SJCRH30 (cell line): ENCODE data around the gene OTOA. TPM values are rescaled to one million over a fixed set of nuclear protein-coding genes. Genes with fewer than 3 reads are reported as not detected.
"Not testable (repeated sequence)": the region's sequence is repeated elsewhere in the genome, so short reads cannot be mapped to it uniquely, and the experiment has no call there.

Experiments
- DNase-seq, 2 experiments: peaks; one replicate each; pipeline ENCODE4 v3.0.0-alpha.2; 2015 to 2020
- H3K27ac ChIP-seq: fragments of 250-450 bp; sonication (Bioruptor Pico); 2 replicates; pipeline ENCODE4 v1.5.1; 2020; ENCODE audit warnings: mild to moderate bottlenecking, moderate library complexity
- H3K27me3 ChIP-seq: fragments of 250-450 bp; sonication (Bioruptor Pico); 2 replicates; pipeline ENCODE4 v1.5.1; 2020; ENCODE audit warnings: mild to moderate bottlenecking, moderate library complexity
- H3K36me3 ChIP-seq: fragments of 250-450 bp; sonication (Bioruptor Pico); 2 replicates; pipeline ENCODE4 v1.5.1; 2020; ENCODE audit warnings: mild to moderate bottlenecking, moderate library complexity
- H3K4me1 ChIP-seq: fragments of 250-450 bp; sonication (Bioruptor Pico); 2 replicates; pipeline ENCODE4 v1.5.1; 2020; ENCODE audit warnings: mild to moderate bottlenecking, moderate library complexity
- H3K4me3 ChIP-seq: fragments of 250-450 bp; sonication (Bioruptor Pico); 2 replicates; pipeline ENCODE4 v1.5.1; 2020; ENCODE audit warnings: mild to moderate bottlenecking, moderate library complexity
- H3K9me3 ChIP-seq: fragments of 250-450 bp; sonication (Bioruptor Pico); replicated peaks from 2 replicates; pipeline ENCODE4 v1.5.1; 2020; ENCODE audit warnings: mild to moderate bottlenecking, moderate library complexity
- total RNA-seq: library from RNA; depleted of rRNA; stranded (reverse); fragments of >200 nt; shearing (Covaris generic); gene quantifications from 2 replicates; pipeline ENCODE4 v1.2.3, GENCODE V29; 2014

OTOA gene
- total RNA-seq, 1 experiment from 2014 or later = not detected

GRCh38 chr16:21649826-21650406, 13.9 kb upstream of the OTOA start:
- not testable (repeated sequence) for DNase-seq, H3K4me3 ChIP-seq, H3K4me1 ChIP-seq, H3K27ac ChIP-seq, H3K9me3 ChIP-seq, H3K27me3 ChIP-seq, H3K36me3 ChIP-seq

- Histone ChIP-seq H3K27me3 (no peaks in the 10 kb centered on the region), H3K9me3 (no peaks in the 10 kb centered on the region), H3K4me1 (no peaks in the 10 kb centered on the region), H3K4me3 (no peak overlapping the region), H3K36me3 (peaks cover 6% of the 10 kb centered on the region; the same call in 1 of the 2 replicates), H3K27ac (no peak overlapping the region)
- no peak for DNase-seq
These were observed 13.2 kb upstream of the OTOA start for GRCh38 chr16:21650521-21650920.

- no peak overlapping the region for H3K4me3 ChIP-seq
- peaks cover 7% of the 10 kb centered on the region for H3K36me3 ChIP-seq
- no peaks in the 10 kb centered on the region for H3K4me1 ChIP-seq
- H3K27ac ChIP-seq = no peak overlapping the region
- no peak for DNase-seq
- no peaks in the 10 kb centered on the region for H3K27me3 ChIP-seq
- H3K9me3 ChIP-seq = no peaks in the 10 kb centered on the region
These were observed 12.3 kb upstream of the OTOA start for GRCh38 chr16:21651515-21651914.

DNA sequence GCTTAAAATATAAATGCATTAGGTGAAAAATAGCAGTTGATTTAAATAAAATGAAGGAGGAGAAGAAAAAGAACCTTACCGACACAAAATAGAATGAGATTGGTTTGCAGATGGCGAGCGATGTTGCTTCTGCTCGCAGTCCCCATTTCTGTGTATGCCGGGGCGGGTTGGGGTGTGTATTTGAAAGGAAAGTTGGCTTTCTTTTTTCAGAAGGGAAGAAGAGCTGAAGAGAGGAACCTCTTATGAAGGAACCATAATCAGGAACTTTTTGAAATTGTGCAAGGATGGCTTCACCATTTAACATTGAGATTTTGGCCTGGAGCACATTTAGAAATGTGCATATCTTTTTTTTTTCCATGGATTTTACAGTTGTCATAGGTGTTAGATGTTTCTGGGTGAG, 11.3 kb upstream of the OTOA start, which contains the start of gene IGSF6:
Gene IGSF6 (minus strand): TSS at position 156 of the 400 bp plus-strand sequence. CDS start 10 bp downstream, at position 146.
- Histone ChIP-seq H3K27me3 (no peaks in the 10 kb centered on the region), H3K36me3 (peaks cover 9% of the 10 kb centered on the region), H3K4me1 (no peaks in the 10 kb centered on the region), H3K27ac (no peak within 1 kb of the TSS), H3K9me3 (no peaks in the 10 kb centered on the region), H3K4me3 (no peak within 1 kb of the TSS)
- DNase-seq = no peak

DNA sequence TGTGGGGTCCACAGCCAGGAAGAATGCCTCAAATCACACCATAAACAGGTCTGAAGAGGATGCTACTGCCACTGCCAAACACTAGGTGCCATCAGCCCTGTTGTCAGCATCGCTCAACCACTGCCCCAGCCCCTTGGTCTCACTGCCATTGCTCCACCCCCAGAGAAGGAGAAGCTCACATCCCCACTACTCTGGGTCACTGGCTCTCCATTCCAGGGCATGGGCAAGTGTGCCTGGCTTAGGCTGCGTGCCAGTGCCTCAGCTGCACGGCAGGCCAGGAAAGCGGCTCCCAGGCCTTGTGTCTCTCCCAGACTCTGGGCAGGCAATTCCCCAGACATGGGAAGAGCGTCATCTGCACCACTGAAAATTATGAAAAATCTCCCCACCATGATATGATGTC, 10.2 kb upstream of the OTOA start:
- Histone ChIP-seq H3K27ac (no peak overlapping the region), H3K9me3 (no peaks in the 10 kb centered on the region), H3K4me3 (no peak overlapping the region), H3K4me1 (no peaks in the 10 kb centered on the region), H3K36me3 (peaks cover 9% of the 10 kb centered on the region), H3K27me3 (no peaks in the 10 kb centered on the region)
- DNase-seq = no peak

GRCh38 chr16:21654466-21654865, 9.3 kb upstream of the OTOA start:
- Histone ChIP-seq H3K4me1 (no peaks in the 10 kb centered on the region), H3K27me3 (no peaks in the 10 kb centered on the region)
- no peak for DNase-seq

DNA sequence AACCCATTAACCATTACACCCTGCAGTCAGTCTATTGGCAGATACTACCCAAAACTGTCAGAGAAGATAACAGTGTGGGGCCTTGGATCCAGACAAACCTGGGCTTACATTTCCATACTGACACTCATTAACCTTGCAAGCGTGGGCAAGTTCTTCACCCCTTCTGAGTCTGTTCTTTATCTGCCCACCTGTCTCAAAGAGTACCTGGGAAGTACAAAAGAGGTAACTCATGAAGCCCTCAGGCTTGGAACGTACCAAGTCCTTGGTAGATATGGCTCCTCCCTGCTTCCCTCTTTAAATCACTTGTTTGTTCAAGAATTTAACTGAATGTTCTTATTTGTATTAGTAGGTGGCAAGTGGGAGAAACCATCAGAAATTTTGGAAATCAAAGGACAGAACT, 8.9 kb upstream of the OTOA start:
- Histone ChIP-seq H3K4me3 (no peak overlapping the region), H3K4me1 (no peaks in the 10 kb centered on the region), H3K27me3 (no peaks in the 10 kb centered on the region), H3K9me3 (no peaks in the 10 kb centered on the region), H3K36me3 (peaks cover 9% of the 10 kb centered on the region), H3K27ac (no peak overlapping the region)
- no peak for DNase-seq

More at GRCh38 chr16:21654466-21654865, 9.3 kb upstream of the OTOA start:
- no peak overlapping the region for H3K4me3 ChIP-seq
- peaks cover 9% of the 10 kb centered on the region for H3K36me3 ChIP-seq
- H3K27ac ChIP-seq = no peak overlapping the region
- no peaks in the 10 kb centered on the region for H3K9me3 ChIP-seq

- no peak overlapping the region for H3K4me3 ChIP-seq
- peak; percentile 26 to 71 for DNase-seq
- H3K9me3 ChIP-seq = no peaks in the 10 kb centered on the region
- no peak overlapping the region for H3K27ac ChIP-seq
- no peaks in the 10 kb centered on the region for H3K4me1 ChIP-seq
- no peaks in the 10 kb centered on the region for H3K27me3 ChIP-seq
- H3K36me3 ChIP-seq = peaks cover 9% of the 10 kb centered on the region
These were observed 6.7 kb upstream of the OTOA start for GRCh38 chr16:21656795-21657768.

DNA sequence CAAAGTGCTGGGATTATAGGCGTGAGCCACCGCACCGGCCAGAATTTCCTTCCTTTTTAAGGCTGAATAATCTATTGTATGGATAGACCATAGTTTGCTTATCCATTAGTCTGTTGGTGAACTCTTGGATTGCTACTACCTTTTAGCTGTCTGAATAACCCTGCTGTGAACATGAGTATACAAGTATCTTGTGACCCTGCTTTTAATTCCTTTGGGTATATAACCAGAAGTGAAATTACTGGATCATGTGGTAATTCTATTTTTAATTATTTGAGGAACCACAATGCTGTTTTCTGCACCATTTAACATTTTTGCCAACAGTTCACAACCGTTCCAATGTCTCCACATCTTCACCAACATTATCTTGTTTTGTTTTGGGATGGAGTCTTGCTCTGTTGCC, 4.6 kb upstream of the OTOA start:
- no peak overlapping the region for H3K4me3 ChIP-seq
- H3K9me3 ChIP-seq = no peaks in the 10 kb centered on the region
- DNase-seq = no peak
- H3K4me1 ChIP-seq = no peaks in the 10 kb centered on the region
- peaks cover 9% of the 10 kb centered on the region for H3K36me3 ChIP-seq
- no peaks in the 10 kb centered on the region for H3K27me3 ChIP-seq
- no peak overlapping the region for H3K27ac ChIP-seq

DNA sequence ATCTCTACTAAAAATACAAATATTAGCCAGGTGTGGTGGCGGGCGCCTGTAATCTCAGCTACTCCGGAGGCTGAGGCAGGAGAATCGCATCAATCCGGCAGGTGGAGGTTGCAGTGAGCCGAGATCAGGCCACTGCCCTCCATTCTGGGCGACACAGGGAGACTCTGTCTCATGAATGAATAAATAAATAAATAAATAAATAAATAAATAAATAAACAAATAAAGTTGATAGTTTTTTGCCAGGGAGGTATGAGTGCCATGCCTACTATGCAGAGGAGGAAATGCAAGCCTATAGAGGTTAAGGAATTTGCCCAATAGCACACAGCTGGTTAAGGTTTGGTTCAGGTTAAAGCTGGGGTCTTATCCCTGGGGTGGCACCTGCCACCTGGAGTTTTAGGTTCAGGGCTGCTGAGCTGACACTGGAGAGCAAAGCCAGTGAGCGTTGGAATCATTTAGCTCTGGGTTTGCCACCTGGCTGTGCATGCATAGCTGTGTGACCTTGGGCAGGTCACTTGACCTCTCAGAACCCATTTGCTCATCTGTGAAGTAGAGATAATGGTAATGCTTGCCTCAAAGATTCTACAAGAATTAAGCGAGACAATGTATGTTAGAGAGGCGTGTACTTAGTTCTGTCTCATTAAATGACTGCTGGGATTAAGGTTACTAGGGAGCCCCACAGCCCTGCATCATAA, 1.2 kb downstream of the OTOA start:
- no peak for DNase-seq
- Histone ChIP-seq H3K4me1 (peaks cover 8% of the 10 kb centered on the region; the same call in 1 of the 2 replicates), H3K36me3 (no peaks in the 10 kb centered on the region), H3K9me3 (no peaks in the 10 kb centered on the region), H3K4me3 (no peak overlapping the region), H3K27me3 (no peaks in the 10 kb centered on the region), H3K27ac (no peak overlapping the region)

- Histone ChIP-seq H3K4me1 (peaks cover 8% of the 10 kb centered on the region; the same call in 1 of the 2 replicates), H3K4me3 (no peak overlapping the region), H3K27me3 (no peaks in the 10 kb centered on the region), H3K27ac (peak overlapping the region; percentile 28), H3K36me3 (no peaks in the 10 kb centered on the region), H3K9me3 (no peaks in the 10 kb centered on the region)
- peak; percentile 26 to 71 for DNase-seq
These were observed 3.0 kb downstream of the OTOA start for GRCh38 chr16:21666772-21667171.

GRCh38 chr16:21667575-21667974, 3.8 kb downstream of the OTOA start:
- no peaks in the 10 kb centered on the region for H3K9me3 ChIP-seq
- no peaks in the 10 kb centered on the region for H3K27me3 ChIP-seq
- H3K27ac ChIP-seq = no peak overlapping the region
- no peaks in the 10 kb centered on the region for H3K36me3 ChIP-seq
- no peak overlapping the region for H3K4me3 ChIP-seq
- peaks cover 8% of the 10 kb centered on the region; the same call in 1 of the 2 replicates for H3K4me1 ChIP-seq
- DNase-seq = no peak

GRCh38 chr16:21673469-21673868, 9.7 kb downstream of the OTOA start:
- no peak for DNase-seq
- no peak overlapping the region for H3K4me3 ChIP-seq
- H3K9me3 ChIP-seq = no peaks in the 10 kb centered on the region
- no peaks in the 10 kb centered on the region for H3K4me1 ChIP-seq
- no peaks in the 10 kb centered on the region for H3K27me3 ChIP-seq
- H3K27ac ChIP-seq = no peak overlapping the region
- no peaks in the 10 kb centered on the region for H3K36me3 ChIP-seq

- not testable (repeated sequence) for H3K27ac ChIP-seq, H3K4me1 ChIP-seq, H3K9me3 ChIP-seq, H3K4me3 ChIP-seq, H3K36me3 ChIP-seq, H3K27me3 ChIP-seq, DNase-seq
These were observed 10.7 kb downstream of the OTOA start for GRCh38 chr16:21674456-21674855.

GRCh38 chr16:21680714-21681113, 16.9 kb downstream of the OTOA start:
- H3K9me3 ChIP-seq, H3K36me3 ChIP-seq, H3K4me1 ChIP-seq, H3K27ac ChIP-seq, DNase-seq, H3K27me3 ChIP-seq, H3K4me3 ChIP-seq: not testable (repeated sequence)
